Activated CD4-positive, alpha-beta memory T cell treated with anti-CD3 and anti-CD28 coated beads, Interleukin-2, amount 10 ng/mL, durations not matched to agents 7 days and 5 days (primary cell): ENCODE data around the gene GRM1. TPM values are rescaled to one million over a fixed set of nuclear protein-coding genes. Genes with fewer than 3 reads are reported as not detected.

Experiments used
- CTCF ChIA-PET: fragments of 350-600 bp; sonication (Branson Sonifier 250); formaldehyde crosslinking; loops from one replicate; lab custom pipeline; 2021; ENCODE audit warnings: antibody characterized with exemption, inconsistent platforms; lab: Charles Lee
- POLR2A ChIA-PET: fragments of 350-600 bp; sonication (Branson Sonifier 250); formaldehyde crosslinking; loops from one replicate; lab custom pipeline; 2021; ENCODE audit warnings: antibody characterized with exemption; lab: Charles Lee
- DNase-seq: peaks from one replicate; pipeline ENCODE4 v3.0.0-alpha.2; 2020
- H3K27ac Mint-ChIP-seq: one replicate; pipeline ENCODE4 v1.8.0; 2021; ENCODE audit warnings: mild to moderate bottlenecking, mixed read lengths
- H3K27me3 Mint-ChIP-seq: one replicate; pipeline ENCODE4 v1.8.0; 2021; ENCODE audit warnings: mixed read lengths
- H3K36me3 Mint-ChIP-seq: one replicate; pipeline ENCODE4 v1.8.0; 2021; ENCODE audit warnings: low read depth, mixed read lengths
- H3K4me1 Mint-ChIP-seq: one replicate; pipeline ENCODE4 v1.8.0; 2021; ENCODE audit warnings: mixed read lengths
- H3K4me3 Mint-ChIP-seq: one replicate; pipeline ENCODE4 v1.8.0; 2021; ENCODE audit warnings: mild to moderate bottlenecking, mixed read lengths
- H3K9me3 Mint-ChIP-seq: one replicate; pipeline ENCODE4 v1.8.0; 2021; ENCODE audit warnings: mixed read lengths
- total RNA-seq, 2 experiments: library from RNA; stranded (reverse); gene quantifications; one replicate each; pipeline ENCODE4 v1.2.3, GENCODE V29; 2021

GRM1 gene
- total RNA-seq, 2 experiments from 2014 or later: not detected

GRCh38 chr6:146337376-146337775, 308.5 kb downstream of the GRM1 start:
- no peaks in the 10 kb centered on the region for H3K27me3 Mint-ChIP-seq
- DNase-seq: no peak
- H3K4me3 Mint-ChIP-seq: no peak overlapping the region
- H3K4me1 Mint-ChIP-seq: no peaks in the 10 kb centered on the region
- H3K36me3 Mint-ChIP-seq: no peaks in the 10 kb centered on the region
- no peaks in the 10 kb centered on the region for H3K9me3 Mint-ChIP-seq
- ChIA-PET POLR2A (no interaction called here), CTCF (no interaction called here)
- H3K27ac Mint-ChIP-seq: no peak overlapping the region

- Mint-ChIP-seq H3K27me3 (no peaks in the 10 kb centered on the region), H3K4me3 (no peak overlapping the region), H3K9me3 (no peaks in the 10 kb centered on the region), H3K36me3 (no peaks in the 10 kb centered on the region), H3K4me1 (no peaks in the 10 kb centered on the region), H3K27ac (no peak overlapping the region)
- POLR2A ChIA-PET: no interaction called here
- DNase-seq: no peak
- CTCF ChIA-PET: no interaction called here
Measured at GRCh38 chr6:146339716-146340115, 310.9 kb downstream of the GRM1 start.

- Mint-ChIP-seq H3K27me3 (no peaks in the 10 kb centered on the region), H3K9me3 (no peaks in the 10 kb centered on the region), H3K4me3 (no peak overlapping the region), H3K4me1 (no peaks in the 10 kb centered on the region), H3K27ac (no peak overlapping the region), H3K36me3 (no peaks in the 10 kb centered on the region)
- POLR2A ChIA-PET: no interaction called here
- DNase-seq: no peak
- CTCF ChIA-PET: no interaction called here
Measured at GRCh38 chr6:146341493-146342230, 312.8 kb downstream of the GRM1 start.

GRCh38 chr6:146345598-146345997, 316.7 kb downstream of the GRM1 start:
- Mint-ChIP-seq H3K4me3 (no peak overlapping the region), H3K27me3 (no peaks in the 10 kb centered on the region), H3K4me1 (no peaks in the 10 kb centered on the region), H3K27ac (no peak overlapping the region), H3K36me3 (no peaks in the 10 kb centered on the region), H3K9me3 (no peaks in the 10 kb centered on the region)
- ChIA-PET POLR2A (no interaction called here), CTCF (no interaction called here)
- no peak for DNase-seq

- Mint-ChIP-seq H3K9me3 (no peaks in the 10 kb centered on the region), H3K4me1 (no peaks in the 10 kb centered on the region)
- CTCF ChIA-PET: no interaction called here
Measured at GRCh38 chr6:146347090-146347489, 318.2 kb downstream of the GRM1 start.

GRCh38 chr6:146347690-146348089, 318.8 kb downstream of the GRM1 start:
- no peak for DNase-seq
- CTCF ChIA-PET: no interaction called here
- Mint-ChIP-seq H3K9me3 (no peaks in the 10 kb centered on the region), H3K4me3 (no peak overlapping the region), H3K27me3 (no peaks in the 10 kb centered on the region), H3K4me1 (no peaks in the 10 kb centered on the region), H3K27ac (no peak overlapping the region), H3K36me3 (no peaks in the 10 kb centered on the region)
- POLR2A ChIA-PET: no interaction called here

More at GRCh38 chr6:146347090-146347489, 318.2 kb downstream of the GRM1 start:
- no peaks in the 10 kb centered on the region for H3K27me3 Mint-ChIP-seq
- no peaks in the 10 kb centered on the region for H3K36me3 Mint-ChIP-seq
- DNase-seq: no peak
- POLR2A ChIA-PET: no interaction called here
- H3K27ac Mint-ChIP-seq: no peak overlapping the region
- no peak overlapping the region for H3K4me3 Mint-ChIP-seq

- CTCF ChIA-PET: no interaction called here
- Mint-ChIP-seq H3K27ac (no peak overlapping the region), H3K36me3 (no peaks in the 10 kb centered on the region), H3K4me1 (no peaks in the 10 kb centered on the region), H3K4me3 (no peak overlapping the region), H3K27me3 (peaks cover 2% of the 10 kb centered on the region), H3K9me3 (no peaks in the 10 kb centered on the region)
- DNase-seq: no peak
- POLR2A ChIA-PET: no interaction called here
Measured at GRCh38 chr6:146351018-146351417, 322.2 kb downstream of the GRM1 start.

GRCh38 chr6:146352163-146352562, 323.3 kb downstream of the GRM1 start:
- Mint-ChIP-seq H3K27ac (no peak overlapping the region), H3K4me1 (peaks cover 2% of the 10 kb centered on the region), H3K4me3 (no peak overlapping the region), H3K36me3 (no peaks in the 10 kb centered on the region), H3K27me3 (peaks cover 2% of the 10 kb centered on the region), H3K9me3 (no peaks in the 10 kb centered on the region)
- ChIA-PET POLR2A (no interaction called here), CTCF (no interaction called here)
- DNase-seq: no peak

GRCh38 chr6:146354451-146354850, 325.6 kb downstream of the GRM1 start:
- H3K27me3 Mint-ChIP-seq: peaks cover 2% of the 10 kb centered on the region

GRCh38 chr6:146355521-146356100, 326.7 kb downstream of the GRM1 start:
- CTCF ChIA-PET: no interaction called here
- no peak overlapping the region for H3K4me3 Mint-ChIP-seq

More at GRCh38 chr6:146354451-146354850, 325.6 kb downstream of the GRM1 start:
- no peak for DNase-seq
- CTCF ChIA-PET: no interaction called here
- Mint-ChIP-seq H3K36me3 (no peaks in the 10 kb centered on the region), H3K4me3 (no peak overlapping the region), H3K27ac (no peak overlapping the region), H3K9me3 (no peaks in the 10 kb centered on the region), H3K4me1 (peaks cover 19% of the 10 kb centered on the region)
- POLR2A ChIA-PET: no interaction called here

GRCh38 chr6:146357578-146358430, 328.9 kb downstream of the GRM1 start:
- Mint-ChIP-seq H3K27ac (peak overlapping the region; percentile 71), H3K9me3 (no peaks in the 10 kb centered on the region), H3K4me3 (peak overlapping the region; percentile 2), H3K36me3 (no peaks in the 10 kb centered on the region), H3K4me1 (peaks cover 19% of the 10 kb centered on the region), H3K27me3 (peaks cover 2% of the 10 kb centered on the region)
- ChIA-PET CTCF (no interaction called here), POLR2A (no interaction called here)
- DNase-seq: no peak

More at GRCh38 chr6:146355521-146356100, 326.7 kb downstream of the GRM1 start:
- Mint-ChIP-seq H3K27me3 (peaks cover 2% of the 10 kb centered on the region), H3K36me3 (no peaks in the 10 kb centered on the region), H3K4me1 (peaks cover 19% of the 10 kb centered on the region), H3K27ac (no peak overlapping the region), H3K9me3 (no peaks in the 10 kb centered on the region)
- no peak for DNase-seq
- POLR2A ChIA-PET: interaction anchor here (0.7 kb wide), 1 partner anchor 23 kb away, joined by 3 read pairs; no protein-coding TSS in a partner anchor

GRCh38 chr6:146358431-146359046, 329.7 kb downstream of the GRM1 start:
- Mint-ChIP-seq H3K27ac (peak overlapping the region; percentile 71), H3K4me1 (peaks cover 19% of the 10 kb centered on the region), H3K4me3 (no peak overlapping the region), H3K9me3 (no peaks in the 10 kb centered on the region), H3K27me3 (peaks cover 2% of the 10 kb centered on the region), H3K36me3 (no peaks in the 10 kb centered on the region)
- ChIA-PET POLR2A (no interaction called here), CTCF (no interaction called here)
- DNase-seq: no peak

- no peak overlapping the region for H3K27ac Mint-ChIP-seq
- H3K36me3 Mint-ChIP-seq: no peaks in the 10 kb centered on the region
- no peak overlapping the region for H3K4me3 Mint-ChIP-seq
- peaks cover 2% of the 10 kb centered on the region for H3K27me3 Mint-ChIP-seq
- peaks cover 19% of the 10 kb centered on the region for H3K4me1 Mint-ChIP-seq
- ChIA-PET CTCF (no interaction called here), POLR2A (no interaction called here)
- no peak for DNase-seq
- H3K9me3 Mint-ChIP-seq: no peaks in the 10 kb centered on the region
Measured at GRCh38 chr6:146359131-146359530, 330.3 kb downstream of the GRM1 start.
